Measurements from ENCODE around the gene ALDH3A1.

DNA sequence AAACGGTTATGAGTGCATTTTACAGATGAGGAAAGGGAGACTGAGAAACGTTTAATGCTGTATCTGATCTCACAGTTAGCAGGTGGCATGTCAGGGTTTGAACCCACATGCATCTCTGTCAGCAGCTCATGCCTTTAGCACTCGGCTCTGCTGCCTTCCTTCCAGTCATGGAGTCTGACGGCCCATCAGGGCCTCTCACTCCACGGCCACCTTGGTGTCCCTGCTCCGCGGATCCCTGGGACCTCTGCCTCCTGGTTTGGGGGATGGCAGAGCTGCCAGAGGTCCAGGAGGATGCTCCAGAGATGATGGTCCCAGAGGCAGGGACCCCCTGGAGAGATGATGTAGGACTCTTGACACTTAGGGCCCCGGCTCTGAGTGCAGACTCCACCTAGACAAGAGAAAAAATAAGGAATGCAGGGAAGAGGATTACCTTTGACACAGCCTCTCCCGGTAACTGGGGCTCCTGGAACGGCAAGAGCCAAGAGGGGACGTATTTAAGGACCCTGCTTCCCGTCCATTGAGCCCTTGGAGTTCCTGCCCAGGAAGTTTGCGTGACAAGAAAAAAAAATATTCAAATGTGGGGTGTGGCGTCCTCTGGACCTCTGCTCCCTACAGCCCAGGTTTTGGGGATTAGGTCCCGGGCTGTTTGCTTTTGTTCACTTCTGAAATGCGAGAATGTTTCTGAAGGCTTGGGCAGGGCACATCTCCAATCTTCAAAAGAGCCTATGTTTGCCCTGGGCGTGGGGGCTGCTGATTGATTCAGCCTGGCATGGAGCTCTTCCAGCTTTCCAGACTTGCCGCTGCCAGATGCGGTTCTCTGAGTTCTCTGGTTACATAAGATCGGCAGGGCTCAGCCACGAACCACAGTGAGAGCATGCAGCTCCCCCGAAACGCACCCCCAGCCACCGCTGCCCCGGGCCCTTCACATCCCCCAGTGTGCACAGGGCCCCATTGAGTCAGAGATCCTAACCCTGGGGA is at the start of gene ALDH3A1:
- TF ChIP-seq, protein P1, sequence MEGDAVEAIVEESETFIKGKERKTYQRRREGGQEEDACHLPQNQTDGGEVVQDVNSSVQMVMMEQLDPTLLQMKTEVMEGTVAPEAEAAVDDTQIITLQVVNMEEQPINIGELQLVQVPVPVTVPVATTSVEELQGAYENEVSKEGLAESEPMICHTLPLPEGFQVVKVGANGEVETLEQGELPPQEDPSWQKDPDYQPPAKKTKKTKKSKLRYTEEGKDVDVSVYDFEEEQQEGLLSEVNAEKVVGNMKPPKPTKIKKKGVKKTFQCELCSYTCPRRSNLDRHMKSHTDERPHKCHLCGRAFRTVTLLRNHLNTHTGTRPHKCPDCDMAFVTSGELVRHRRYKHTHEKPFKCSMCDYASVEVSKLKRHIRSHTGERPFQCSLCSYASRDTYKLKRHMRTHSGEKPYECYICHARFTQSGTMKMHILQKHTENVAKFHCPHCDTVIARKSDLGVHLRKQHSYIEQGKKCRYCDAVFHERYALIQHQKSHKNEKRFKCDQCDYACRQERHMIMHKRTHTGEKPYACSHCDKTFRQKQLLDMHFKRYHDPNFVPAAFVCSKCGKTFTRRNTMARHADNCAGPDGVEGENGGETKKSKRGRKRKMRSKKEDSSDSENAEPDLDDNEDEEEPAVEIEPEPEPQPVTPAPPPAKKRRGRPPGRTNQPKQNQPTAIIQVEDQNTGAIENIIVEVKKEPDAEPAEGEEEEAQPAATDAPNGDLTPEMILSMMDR (conservative IDR thresholded peaks at IDR 0.05; ENCODE audit: low read depth in 2 of 2), result no peak
- TF ChIP-seq POLR2AphosphoS5 (IDR thresholded peaks at IDR 0.05; ENCODE audit: low read depth) (no peak), STAT1 (IDR thresholded peaks at IDR 0.05; ENCODE audit: unreplicated experiment) (no peak), CREB1 (CRISPR knock-in tag; IDR thresholded peaks at IDR 0.05; ENCODE audit: low read depth) (no peak), EZH2 (IDR thresholded peaks at IDR 0.05; ENCODE audit: low read depth, unreplicated experiment) (no peak), EZH2phosphoT487 (IDR thresholded peaks at IDR 0.05; ENCODE audit: unreplicated experiment) (no peak), ZNF331 (CRISPR knock-in tag; IDR thresholded peaks at IDR 0.05; ENCODE audit: low read depth) (no peak), JUNB (IDR thresholded peaks at IDR 0.05; ENCODE audit: unreplicated experiment) (no peak), ZNF114 (CRISPR knock-in tag; IDR thresholded peaks at IDR 0.05) (no peak)
- TF ChIP-seq, protein P2, sequence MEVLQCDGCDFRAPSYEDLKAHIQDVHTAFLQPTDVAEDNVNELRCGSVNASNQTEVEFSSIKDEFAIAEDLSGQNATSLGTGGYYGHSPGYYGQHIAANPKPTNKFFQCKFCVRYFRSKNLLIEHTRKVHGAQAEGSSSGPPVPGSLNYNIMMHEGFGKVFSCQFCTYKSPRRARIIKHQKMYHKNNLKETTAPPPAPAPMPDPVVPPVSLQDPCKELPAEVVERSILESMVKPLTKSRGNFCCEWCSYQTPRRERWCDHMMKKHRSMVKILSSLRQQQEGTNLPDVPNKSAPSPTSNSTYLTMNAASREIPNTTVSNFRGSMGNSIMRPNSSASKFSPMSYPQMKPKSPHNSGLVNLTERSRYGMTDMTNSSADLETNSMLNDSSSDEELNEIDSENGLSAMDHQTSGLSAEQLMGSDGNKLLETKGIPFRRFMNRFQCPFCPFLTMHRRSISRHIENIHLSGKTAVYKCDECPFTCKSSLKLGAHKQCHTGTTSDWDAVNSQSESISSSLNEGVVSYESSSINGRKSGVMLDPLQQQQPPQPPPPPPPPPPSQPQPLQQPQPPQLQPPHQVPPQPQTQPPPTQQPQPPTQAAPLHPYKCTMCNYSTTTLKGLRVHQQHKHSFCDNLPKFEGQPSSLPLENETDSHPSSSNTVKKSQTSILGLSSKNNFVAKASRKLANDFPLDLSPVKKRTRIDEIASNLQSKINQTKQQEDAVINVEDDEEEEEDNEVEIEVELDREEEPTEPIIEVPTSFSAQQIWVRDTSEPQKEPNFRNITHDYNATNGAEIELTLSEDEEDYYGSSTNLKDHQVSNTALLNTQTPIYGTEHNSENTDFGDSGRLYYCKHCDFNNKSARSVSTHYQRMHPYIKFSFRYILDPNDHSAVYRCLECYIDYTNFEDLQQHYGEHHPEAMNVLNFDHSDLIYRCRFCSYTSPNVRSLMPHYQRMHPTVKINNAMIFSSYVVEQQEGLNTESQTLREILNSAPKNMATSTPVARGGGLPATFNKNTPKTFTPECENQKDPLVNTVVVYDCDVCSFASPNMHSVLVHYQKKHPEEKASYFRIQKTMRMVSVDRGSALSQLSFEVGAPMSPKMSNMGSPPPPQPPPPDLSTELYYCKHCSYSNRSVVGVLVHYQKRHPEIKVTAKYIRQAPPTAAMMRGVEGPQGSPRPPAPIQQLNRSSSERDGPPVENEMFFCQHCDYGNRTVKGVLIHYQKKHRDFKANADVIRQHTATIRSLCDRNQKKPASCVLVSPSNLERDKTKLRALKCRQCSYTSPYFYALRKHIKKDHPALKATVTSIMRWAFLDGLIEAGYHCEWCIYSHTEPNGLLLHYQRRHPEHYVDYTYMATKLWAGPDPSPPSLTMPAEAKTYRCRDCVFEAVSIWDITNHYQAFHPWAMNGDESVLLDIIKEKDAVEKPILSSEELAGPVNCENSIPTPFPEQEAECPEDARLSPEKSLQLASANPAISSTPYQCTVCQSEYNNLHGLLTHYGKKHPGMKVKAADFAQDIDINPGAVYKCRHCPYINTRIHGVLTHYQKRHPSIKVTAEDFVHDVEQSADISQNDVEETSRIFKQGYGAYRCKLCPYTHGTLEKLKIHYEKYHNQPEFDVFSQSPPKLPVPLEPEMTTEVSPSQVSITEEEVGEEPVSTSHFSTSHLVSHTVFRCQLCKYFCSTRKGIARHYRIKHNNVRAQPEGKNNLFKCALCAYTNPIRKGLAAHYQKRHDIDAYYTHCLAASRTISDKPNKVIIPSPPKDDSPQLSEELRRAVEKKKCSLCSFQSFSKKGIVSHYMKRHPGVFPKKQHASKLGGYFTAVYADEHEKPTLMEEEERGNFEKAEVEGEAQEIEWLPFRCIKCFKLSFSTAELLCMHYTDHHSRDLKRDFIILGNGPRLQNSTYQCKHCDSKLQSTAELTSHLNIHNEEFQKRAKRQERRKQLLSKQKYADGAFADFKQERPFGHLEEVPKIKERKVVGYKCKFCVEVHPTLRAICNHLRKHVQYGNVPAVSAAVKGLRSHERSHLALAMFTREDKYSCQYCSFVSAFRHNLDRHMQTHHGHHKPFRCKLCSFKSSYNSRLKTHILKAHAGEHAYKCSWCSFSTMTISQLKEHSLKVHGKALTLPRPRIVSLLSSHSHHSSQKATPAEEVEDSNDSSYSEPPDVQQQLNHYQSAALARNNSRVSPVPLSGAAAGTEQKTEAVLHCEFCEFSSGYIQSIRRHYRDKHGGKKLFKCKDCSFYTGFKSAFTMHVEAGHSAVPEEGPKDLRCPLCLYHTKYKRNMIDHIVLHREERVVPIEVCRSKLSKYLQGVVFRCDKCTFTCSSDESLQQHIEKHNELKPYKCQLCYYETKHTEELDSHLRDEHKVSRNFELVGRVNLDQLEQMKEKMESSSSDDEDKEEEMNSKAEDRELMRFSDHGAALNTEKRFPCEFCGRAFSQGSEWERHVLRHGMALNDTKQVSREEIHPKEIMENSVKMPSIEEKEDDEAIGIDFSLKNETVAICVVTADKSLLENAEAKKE (CRISPR knock-in tag; IDR thresholded peaks at IDR 0.05), result no peak
- TF ChIP-seq, protein P3, sequence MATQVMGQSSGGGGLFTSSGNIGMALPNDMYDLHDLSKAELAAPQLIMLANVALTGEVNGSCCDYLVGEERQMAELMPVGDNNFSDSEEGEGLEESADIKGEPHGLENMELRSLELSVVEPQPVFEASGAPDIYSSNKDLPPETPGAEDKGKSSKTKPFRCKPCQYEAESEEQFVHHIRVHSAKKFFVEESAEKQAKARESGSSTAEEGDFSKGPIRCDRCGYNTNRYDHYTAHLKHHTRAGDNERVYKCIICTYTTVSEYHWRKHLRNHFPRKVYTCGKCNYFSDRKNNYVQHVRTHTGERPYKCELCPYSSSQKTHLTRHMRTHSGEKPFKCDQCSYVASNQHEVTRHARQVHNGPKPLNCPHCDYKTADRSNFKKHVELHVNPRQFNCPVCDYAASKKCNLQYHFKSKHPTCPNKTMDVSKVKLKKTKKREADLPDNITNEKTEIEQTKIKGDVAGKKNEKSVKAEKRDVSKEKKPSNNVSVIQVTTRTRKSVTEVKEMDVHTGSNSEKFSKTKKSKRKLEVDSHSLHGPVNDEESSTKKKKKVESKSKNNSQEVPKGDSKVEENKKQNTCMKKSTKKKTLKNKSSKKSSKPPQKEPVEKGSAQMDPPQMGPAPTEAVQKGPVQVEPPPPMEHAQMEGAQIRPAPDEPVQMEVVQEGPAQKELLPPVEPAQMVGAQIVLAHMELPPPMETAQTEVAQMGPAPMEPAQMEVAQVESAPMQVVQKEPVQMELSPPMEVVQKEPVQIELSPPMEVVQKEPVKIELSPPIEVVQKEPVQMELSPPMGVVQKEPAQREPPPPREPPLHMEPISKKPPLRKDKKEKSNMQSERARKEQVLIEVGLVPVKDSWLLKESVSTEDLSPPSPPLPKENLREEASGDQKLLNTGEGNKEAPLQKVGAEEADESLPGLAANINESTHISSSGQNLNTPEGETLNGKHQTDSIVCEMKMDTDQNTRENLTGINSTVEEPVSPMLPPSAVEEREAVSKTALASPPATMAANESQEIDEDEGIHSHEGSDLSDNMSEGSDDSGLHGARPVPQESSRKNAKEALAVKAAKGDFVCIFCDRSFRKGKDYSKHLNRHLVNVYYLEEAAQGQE (IDR thresholded peaks at IDR 0.05; ENCODE audit: unreplicated experiment), result no peak
- TF ChIP-seq, protein P4, sequence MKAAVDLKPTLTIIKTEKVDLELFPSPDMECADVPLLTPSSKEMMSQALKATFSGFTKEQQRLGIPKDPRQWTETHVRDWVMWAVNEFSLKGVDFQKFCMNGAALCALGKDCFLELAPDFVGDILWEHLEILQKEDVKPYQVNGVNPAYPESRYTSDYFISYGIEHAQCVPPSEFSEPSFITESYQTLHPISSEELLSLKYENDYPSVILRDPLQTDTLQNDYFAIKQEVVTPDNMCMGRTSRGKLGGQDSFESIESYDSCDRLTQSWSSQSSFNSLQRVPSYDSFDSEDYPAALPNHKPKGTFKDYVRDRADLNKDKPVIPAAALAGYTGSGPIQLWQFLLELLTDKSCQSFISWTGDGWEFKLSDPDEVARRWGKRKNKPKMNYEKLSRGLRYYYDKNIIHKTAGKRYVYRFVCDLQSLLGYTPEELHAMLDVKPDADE (IDR thresholded peaks at IDR 0.05), result no peak
